GM12874 (cell line): Measurements from ENCODE around the gene SLC19A2.

Experiments
- CTCF ChIP-seq: IDR thresholded peaks from 2 replicates; pipeline ENCODE4 v1.5.1; 2011; ENCODE audit warnings: low read depth, mild to moderate bottlenecking, control low read depth, low read length, moderate library complexity; ENCODE audit not compliant: insufficient read depth

SLC19A2 gene

GRCh38 chr1:169452921-169453320, 32.8 kb downstream of the SLC19A2 start:
- no peak for TF ChIP-seq CTCF

- no peak for TF ChIP-seq CTCF
These were observed 34.4 kb downstream of the SLC19A2 start for GRCh38 chr1:169451218-169451824.

GRCh38 chr1:169443923-169444322, 41.8 kb downstream of the SLC19A2 start:
- no peak for TF ChIP-seq CTCF

GRCh38 chr1:169427081-169427641, 58.6 kb downstream of the SLC19A2 start, which contains the start of gene CCDC181:
Gene CCDC181 (minus strand): TSS chr1:169427474. CDS start chr1:169424927, 2,547 bp downstream.
- TF ChIP-seq CTCF, result no peak

GRCh38 chr1:169426174-169426705, 59.5 kb downstream of the SLC19A2 start:
- no peak for TF ChIP-seq CTCF

- TF ChIP-seq CTCF, result no peak
These were observed 64.4 kb downstream of the SLC19A2 start for GRCh38 chr1:169421309-169421708.

GRCh38 chr1:169414952-169415351, 70.8 kb downstream of the SLC19A2 start:
- no peak for TF ChIP-seq CTCF
